ENCODE data around the gene ANKFY1. TPM values are rescaled to one million over a fixed set of nuclear protein-coding genes. Genes with fewer than 3 reads are reported as not detected.
A peak's percentile ranks its signal among the peaks of the same experiment; 100 is the strongest.

ANKFY1 gene
- total and polyA plus RNA-seq, 4 donors = 51.5 to 72.2 (median 64.4) TPM

- Histone ChIP-seq H3K4me3 (ENCODE audit: low read depth, low read length) (no peak overlapping the region), H3K4me1 (ENCODE audit: control insufficient read depth, insufficient read depth, low read length) (peaks cover 6% of the 10 kb centered on the region), H3K27me3 (ENCODE audit: control insufficient read depth, insufficient read depth, low read length) (no peaks in the 10 kb centered on the region), H3K36me3 (ENCODE audit: control insufficient read depth, insufficient read depth, low read length) (peaks cover 72% of the 10 kb centered on the region), H3K27ac (ENCODE audit: low read depth, low read length) (peak overlapping the region; percentile 64), H3K9me3 (ENCODE audit: control insufficient read depth, insufficient read depth, low read length) (no peaks in the 10 kb centered on the region)
- peak in 1 of 6 donors; percentile 35 for DNase-seq (ENCODE audit: low read depth in 4 of 6, low spot score in 6 of 6)
- WGBS (ENCODE audit: insufficient coverage) = 77% methylated on average over 5 of the region's 6 CpGs
These were observed 76.7 kb downstream of the ANKFY1 start for GRCh38 chr17:4187076-4187475.

DNA sequence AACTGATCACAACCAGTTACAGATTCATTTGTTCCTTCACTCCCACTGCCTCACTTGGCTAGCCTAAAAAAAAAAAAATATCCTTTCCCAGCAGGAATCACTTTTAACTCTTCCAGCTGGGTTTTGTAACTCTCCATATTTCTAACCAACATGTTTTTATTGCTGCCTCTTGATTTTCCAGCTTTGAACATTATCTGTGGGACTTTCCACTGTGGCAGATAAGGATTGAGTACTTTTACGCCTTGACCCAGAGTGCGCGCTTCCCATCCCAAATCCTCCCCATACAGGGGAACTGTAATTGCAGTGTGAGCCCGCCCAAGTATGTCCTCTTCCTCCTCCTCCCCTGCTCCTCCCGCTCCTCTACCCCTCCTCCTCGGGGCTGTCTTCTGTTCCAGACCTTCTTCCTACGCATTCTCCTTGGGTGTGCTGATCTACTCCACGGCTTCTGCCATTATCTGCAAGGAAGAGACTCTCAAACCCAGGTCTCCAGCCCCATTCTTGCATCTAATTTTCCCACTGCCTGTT lies 77.4 kb downstream of the ANKFY1 start:
- peaks cover 75% of the 10 kb centered on the region for H3K36me3 ChIP-seq (ENCODE audit: control insufficient read depth, insufficient read depth, low read length)
- H3K27me3 ChIP-seq (ENCODE audit: control insufficient read depth, insufficient read depth, low read length) = no peaks in the 10 kb centered on the region
- 74% methylated on average over 8 of the region's 8 CpGs for WGBS (ENCODE audit: insufficient coverage)
- no peak overlapping the region for H3K4me3 ChIP-seq (ENCODE audit: low read depth, low read length)
- peak overlapping the region; percentile 64 for H3K27ac ChIP-seq (ENCODE audit: low read depth, low read length)
- H3K4me1 ChIP-seq (ENCODE audit: control insufficient read depth, insufficient read depth, low read length) = peaks cover 6% of the 10 kb centered on the region
- no peaks in the 10 kb centered on the region for H3K9me3 ChIP-seq (ENCODE audit: control insufficient read depth, insufficient read depth, low read length)
- DNase-seq (ENCODE audit: low read depth in 4 of 6, low spot score in 6 of 6) = peak in 1 of 6 donors; percentile 38

GRCh38 chr17:4185656-4186055 lies 78.1 kb downstream of the ANKFY1 start:
- 97% methylated on average over 6 of the region's 15 CpGs for WGBS (ENCODE audit: insufficient coverage)
- peaks cover 77% of the 10 kb centered on the region for H3K36me3 ChIP-seq (ENCODE audit: control insufficient read depth, insufficient read depth, low read length)
- peak overlapping the region; percentile 64 for H3K27ac ChIP-seq (ENCODE audit: low read depth, low read length)

DNA sequence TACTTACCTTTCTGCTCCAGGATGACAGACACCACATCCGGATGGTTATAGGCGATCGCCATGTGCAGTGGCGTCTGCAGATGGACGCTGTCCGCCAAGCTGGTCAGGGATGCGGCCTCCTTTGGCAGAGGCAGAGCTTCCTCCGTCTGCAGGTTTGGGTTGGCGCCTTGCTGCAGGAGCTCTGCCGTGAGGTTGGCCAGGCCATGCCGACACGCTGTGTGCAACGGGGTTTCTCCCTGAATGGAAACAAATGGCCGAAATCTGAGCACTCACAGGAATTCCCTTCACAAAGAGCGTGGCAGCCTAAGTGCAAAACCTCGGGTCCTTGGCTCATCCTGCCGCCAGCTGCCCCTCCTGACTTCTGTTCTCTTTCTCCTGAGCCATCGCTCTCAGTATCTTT lies 79.0 kb downstream of the ANKFY1 start:
- peak overlapping the region; percentile 49 for H3K27ac ChIP-seq (ENCODE audit: low read depth, low read length)
- peaks cover 6% of the 10 kb centered on the region for H3K4me1 ChIP-seq (ENCODE audit: control insufficient read depth, insufficient read depth, low read length)
- peaks cover 80% of the 10 kb centered on the region for H3K36me3 ChIP-seq (ENCODE audit: control insufficient read depth, insufficient read depth, low read length)
- no peak overlapping the region for H3K4me3 ChIP-seq (ENCODE audit: low read depth, low read length)
- no peaks in the 10 kb centered on the region for H3K9me3 ChIP-seq (ENCODE audit: control insufficient read depth, insufficient read depth, low read length)
- WGBS (ENCODE audit: insufficient coverage) = 87% methylated on average over 18 of the region's 18 CpGs
- DNase-seq (ENCODE audit: low read depth in 4 of 6, low spot score in 6 of 6) = peak in 1 of 6 donors; percentile 70
- no peaks in the 10 kb centered on the region for H3K27me3 ChIP-seq (ENCODE audit: control insufficient read depth, insufficient read depth, low read length)

More at GRCh38 chr17:4185656-4186055, 78.1 kb downstream of the ANKFY1 start:
- peaks cover 6% of the 10 kb centered on the region for H3K4me1 ChIP-seq (ENCODE audit: control insufficient read depth, insufficient read depth, low read length)
- no peak overlapping the region for H3K4me3 ChIP-seq (ENCODE audit: low read depth, low read length)
- H3K27me3 ChIP-seq (ENCODE audit: control insufficient read depth, insufficient read depth, low read length) = no peaks in the 10 kb centered on the region
- no peak for DNase-seq (ENCODE audit: low read depth in 4 of 6, low spot score in 6 of 6)
- no peaks in the 10 kb centered on the region for H3K9me3 ChIP-seq (ENCODE audit: control insufficient read depth, insufficient read depth, low read length)

- no peak for DNase-seq (ENCODE audit: low read depth in 4 of 6, low spot score in 6 of 6)
- Histone ChIP-seq H3K4me3 (ENCODE audit: low read depth, low read length) (no peak overlapping the region), H3K27me3 (ENCODE audit: control insufficient read depth, insufficient read depth, low read length) (no peaks in the 10 kb centered on the region), H3K4me1 (ENCODE audit: control insufficient read depth, insufficient read depth, low read length) (no peaks in the 10 kb centered on the region), H3K27ac (ENCODE audit: low read depth, low read length) (no peak overlapping the region), H3K9me3 (ENCODE audit: control insufficient read depth, insufficient read depth, low read length) (no peaks in the 10 kb centered on the region), H3K36me3 (ENCODE audit: control insufficient read depth, insufficient read depth, low read length) (peaks cover 84% of the 10 kb centered on the region)
- 73% methylated on average over 6 of the region's 8 CpGs for WGBS (ENCODE audit: insufficient coverage)
These were observed 81.7 kb downstream of the ANKFY1 start for GRCh38 chr17:4182043-4182442.

- WGBS (ENCODE audit: insufficient coverage) = 74% methylated on average over 8 of the region's 8 CpGs
- Histone ChIP-seq H3K27ac (ENCODE audit: low read depth, low read length) (no peak overlapping the region), H3K36me3 (ENCODE audit: control insufficient read depth, insufficient read depth, low read length) (peaks cover 88% of the 10 kb centered on the region), H3K9me3 (ENCODE audit: control insufficient read depth, insufficient read depth, low read length) (no peaks in the 10 kb centered on the region), H3K27me3 (ENCODE audit: control insufficient read depth, insufficient read depth, low read length) (no peaks in the 10 kb centered on the region), H3K4me3 (ENCODE audit: low read depth, low read length) (no peak overlapping the region), H3K4me1 (ENCODE audit: control insufficient read depth, insufficient read depth, low read length) (no peaks in the 10 kb centered on the region)
- peak in 2 of 6 donors; percentile 38 to 54 for DNase-seq (ENCODE audit: low read depth in 4 of 6, low spot score in 6 of 6)
These were observed 83.0 kb downstream of the ANKFY1 start for GRCh38 chr17:4180791-4181190.

DNA sequence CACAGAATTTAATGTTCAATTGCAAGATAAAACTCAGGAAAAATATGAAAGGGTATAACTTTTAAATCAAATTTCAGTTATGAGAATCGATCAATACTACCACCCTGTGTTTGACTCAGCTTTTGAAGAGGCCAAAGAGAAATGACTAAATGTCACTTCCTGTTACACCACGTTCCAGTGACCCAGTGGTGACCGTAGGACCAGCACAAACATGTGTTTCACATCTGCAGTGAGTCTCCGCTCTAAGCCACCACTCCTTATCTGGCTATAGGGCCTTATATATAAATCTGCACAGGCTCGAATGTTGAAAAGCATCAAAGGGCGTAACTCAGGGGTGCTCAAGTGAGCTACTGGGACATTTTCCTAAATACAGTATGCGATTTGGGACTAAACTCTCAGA lies 84.7 kb downstream of the ANKFY1 start:
- no peak for DNase-seq (ENCODE audit: low read depth in 4 of 6, low spot score in 6 of 6)
- H3K4me3 ChIP-seq (ENCODE audit: low read depth, low read length) = no peak overlapping the region
- H3K9me3 ChIP-seq (ENCODE audit: control insufficient read depth, insufficient read depth, low read length) = no peaks in the 10 kb centered on the region
- H3K27me3 ChIP-seq (ENCODE audit: control insufficient read depth, insufficient read depth, low read length) = no peaks in the 10 kb centered on the region
- peaks cover 78% of the 10 kb centered on the region for H3K36me3 ChIP-seq (ENCODE audit: control insufficient read depth, insufficient read depth, low read length)
- WGBS (ENCODE audit: insufficient coverage) = 86% methylated on average over 5 of the region's 7 CpGs
- no peaks in the 10 kb centered on the region for H3K4me1 ChIP-seq (ENCODE audit: control insufficient read depth, insufficient read depth, low read length)
- no peak overlapping the region for H3K27ac ChIP-seq (ENCODE audit: low read depth, low read length)

DNA sequence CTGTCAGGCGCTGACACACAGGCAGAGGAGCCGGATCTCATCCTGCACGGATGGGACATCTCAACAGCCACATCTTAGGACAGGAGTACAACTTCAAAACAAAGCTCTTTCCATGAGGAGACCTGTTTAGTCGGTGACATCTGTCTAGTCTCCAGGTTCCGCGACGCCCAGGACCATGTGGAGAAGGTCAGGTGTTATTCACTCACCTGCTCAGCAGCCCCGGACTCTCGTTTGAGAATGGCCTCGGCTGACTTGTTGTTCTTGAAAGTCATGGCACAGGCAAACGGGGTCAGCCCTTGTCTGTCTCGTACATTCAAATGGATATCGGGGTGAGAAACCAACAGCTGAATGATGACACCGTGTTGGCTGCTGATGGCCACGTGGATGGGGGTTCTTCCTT lies 85.1 kb downstream of the ANKFY1 start:
- Histone ChIP-seq H3K27me3 (ENCODE audit: control insufficient read depth, insufficient read depth, low read length) (no peaks in the 10 kb centered on the region), H3K4me1 (ENCODE audit: control insufficient read depth, insufficient read depth, low read length) (no peaks in the 10 kb centered on the region), H3K36me3 (ENCODE audit: control insufficient read depth, insufficient read depth, low read length) (peaks cover 81% of the 10 kb centered on the region), H3K4me3 (ENCODE audit: low read depth, low read length) (no peak overlapping the region), H3K27ac (ENCODE audit: low read depth, low read length) (no peak overlapping the region), H3K9me3 (ENCODE audit: control insufficient read depth, insufficient read depth, low read length) (no peaks in the 10 kb centered on the region)
- WGBS (ENCODE audit: insufficient coverage) = 95% methylated on average over 12 of the region's 15 CpGs
- no peak for DNase-seq (ENCODE audit: low read depth in 4 of 6, low spot score in 6 of 6)

DNA sequence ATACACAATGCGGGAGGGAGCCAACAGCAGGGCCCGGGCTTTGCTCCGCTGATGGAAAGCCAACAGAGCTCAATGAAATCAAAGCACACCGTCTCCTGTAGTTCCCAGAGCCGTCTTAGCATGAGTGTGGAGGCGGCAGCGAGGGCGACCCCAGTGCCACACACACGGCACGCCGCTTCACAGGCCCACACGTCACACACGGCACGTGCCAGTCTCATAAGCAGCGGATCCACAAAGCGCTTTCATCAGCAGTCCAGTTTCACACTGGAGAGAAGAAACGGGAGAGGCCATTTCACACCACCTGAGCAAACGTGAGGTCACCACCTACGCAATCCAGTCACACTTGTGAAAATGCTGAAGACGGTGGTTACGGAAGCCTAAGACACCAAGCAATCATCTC lies 86.0 kb downstream of the ANKFY1 start:
- H3K4me3 ChIP-seq (ENCODE audit: low read depth, low read length) = no peak overlapping the region
- H3K36me3 ChIP-seq (ENCODE audit: control insufficient read depth, insufficient read depth, low read length) = peaks cover 81% of the 10 kb centered on the region
- H3K4me1 ChIP-seq (ENCODE audit: control insufficient read depth, insufficient read depth, low read length) = no peaks in the 10 kb centered on the region
- no peaks in the 10 kb centered on the region for H3K27me3 ChIP-seq (ENCODE audit: control insufficient read depth, insufficient read depth, low read length)
- no peak overlapping the region for H3K27ac ChIP-seq (ENCODE audit: low read depth, low read length)
- H3K9me3 ChIP-seq (ENCODE audit: control insufficient read depth, insufficient read depth, low read length) = no peaks in the 10 kb centered on the region
- 96% methylated on average over 21 of the region's 21 CpGs for WGBS (ENCODE audit: insufficient coverage)
- no peak for DNase-seq (ENCODE audit: low read depth in 4 of 6, low spot score in 6 of 6)

DNA sequence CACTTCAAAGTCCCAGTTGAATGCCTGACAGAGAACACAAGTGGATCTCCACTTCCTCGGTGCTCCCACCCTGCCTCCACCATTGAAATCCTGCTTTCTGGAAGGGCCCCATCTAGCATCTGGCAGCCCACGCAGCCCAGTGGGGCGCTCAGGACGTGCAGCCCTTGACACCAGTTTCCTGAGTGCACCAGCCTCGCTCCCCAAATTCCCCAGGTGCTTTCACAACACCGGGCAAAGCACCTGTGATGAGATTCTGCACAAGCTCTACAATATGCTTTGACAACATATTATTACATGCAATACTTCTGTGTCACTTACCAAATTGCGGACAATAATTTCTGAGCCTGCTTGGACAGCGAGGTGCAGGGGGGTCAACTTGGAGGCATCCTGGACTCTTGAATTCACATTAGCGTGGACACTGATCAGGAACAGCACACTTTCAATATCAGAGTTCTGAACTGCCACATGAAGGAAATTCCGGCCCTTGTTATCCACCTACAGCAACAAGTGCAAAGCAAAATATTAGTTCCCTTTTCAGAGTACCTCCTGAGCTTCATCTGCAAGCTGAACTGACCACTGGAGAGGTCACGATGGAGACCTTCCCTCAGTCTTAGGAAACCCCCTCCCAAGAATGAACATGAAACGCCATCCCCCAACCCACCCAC lies 86.8 kb downstream of the ANKFY1 start:
- Histone ChIP-seq H3K9me3 (ENCODE audit: control insufficient read depth, insufficient read depth, low read length) (no peaks in the 10 kb centered on the region), H3K36me3 (ENCODE audit: control insufficient read depth, insufficient read depth, low read length) (peaks cover 84% of the 10 kb centered on the region), H3K4me1 (ENCODE audit: control insufficient read depth, insufficient read depth, low read length) (no peaks in the 10 kb centered on the region), H3K4me3 (ENCODE audit: low read depth, low read length) (no peak overlapping the region), H3K27ac (ENCODE audit: low read depth, low read length) (no peak overlapping the region), H3K27me3 (ENCODE audit: control insufficient read depth, insufficient read depth, low read length) (no peaks in the 10 kb centered on the region)
- DNase-seq (ENCODE audit: low read depth in 4 of 6, low spot score in 6 of 6) = no peak
- 92% methylated on average over 11 of the region's 12 CpGs for WGBS (ENCODE audit: insufficient coverage)
